ENCODE data around the gene PLIN5. TPM values are rescaled to one million over a fixed set of nuclear protein-coding genes. Genes with fewer than 3 reads are reported as not detected.

PLIN5 gene
- total and polyA plus RNA-seq, 4 experiments from 2014 or later, result 0.28 to 2.2 (median 1.4) TPM; not detected in 1

GRCh38 chr19:4505570-4506448 lies 29.2 kb downstream of the PLIN5 start:
- H3K4me1 ChIP-seq (ENCODE audit: insufficient read depth, low read length), result no peaks in the 10 kb centered on the region
- no peaks in the 10 kb centered on the region for H3K4me1 Mint-ChIP-seq
- H3K9me3 ChIP-seq (ENCODE audit: control insufficient read depth in 1 of 2, low read length in 2 of 2), result no peaks in the 10 kb centered on the region
- H3K36me3 Mint-ChIP-seq, result peaks cover 2 to 6% of the 10 kb centered on the region in 2 donors
- H3K27ac Mint-ChIP-seq, result peak overlapping the region in 1 of 7 donors; percentile 47
- no peaks in the 10 kb centered on the region for H3K36me3 ChIP-seq (ENCODE audit: insufficient read depth, low read length)
- intact Hi-C loops (cut with micrococcal nuclease), result no loop called here
- DNase-seq, result no peak
- ChIA-PET CTCF (ENCODE audit: partially characterized antibody) (no interaction called here), POLR2A (ENCODE audit: partially characterized antibody) (no interaction called here)
- H3K27ac ChIP-seq (ENCODE audit: low read depth, low read length), result no peak overlapping the region
- H3K4me3 ChIP-seq (ENCODE audit: low read length in 2 of 2), result no peak overlapping the region
- no peaks in the 10 kb centered on the region for H3K27me3 Mint-ChIP-seq
- no peaks in the 10 kb centered on the region for H3K27me3 ChIP-seq (ENCODE audit: insufficient read depth, low read length)
- H3K4me3 Mint-ChIP-seq, result no peak overlapping the region
- H3K9me3 Mint-ChIP-seq, result peaks cover 0 to 2% (median 0%) of the 10 kb centered on the region in 8 donors

- Mint-ChIP-seq H3K4me1 (no peaks in the 10 kb centered on the region), H3K27me3 (no peaks in the 10 kb centered on the region), H3K36me3 (peaks cover 5 to 9% of the 10 kb centered on the region in 2 donors), H3K9me3 (peaks cover 0 to 2% (median 0%) of the 10 kb centered on the region in 8 donors), H3K4me3 (no peak overlapping the region), H3K27ac (no peak overlapping the region)
- intact Hi-C loops (cut with micrococcal nuclease), result no loop called here
- no peak overlapping the region for H3K4me3 ChIP-seq (ENCODE audit: low read length in 2 of 2)
- no peak overlapping the region for H3K27ac ChIP-seq (ENCODE audit: low read depth, low read length)
- CTCF ChIA-PET (ENCODE audit: partially characterized antibody), result interaction anchor here (1.4 kb wide), 1 partner anchor 20 kb away, joined by 3 read pairs; no protein-coding TSS in a partner anchor
- H3K9me3 ChIP-seq (ENCODE audit: control insufficient read depth in 1 of 2, low read length in 2 of 2), result no peaks in the 10 kb centered on the region
- no peak for DNase-seq
- no peaks in the 10 kb centered on the region for H3K27me3 ChIP-seq (ENCODE audit: insufficient read depth, low read length)
- POLR2A ChIA-PET (ENCODE audit: partially characterized antibody), result no interaction called here
- H3K4me1 ChIP-seq (ENCODE audit: insufficient read depth, low read length), result no peaks in the 10 kb centered on the region
- no peaks in the 10 kb centered on the region for H3K36me3 ChIP-seq (ENCODE audit: insufficient read depth, low read length)
These were observed 30.0 kb downstream of the PLIN5 start for GRCh38 chr19:4504891-4505569.

- CTCF ChIA-PET (ENCODE audit: partially characterized antibody), result interaction anchor here (1.4 kb wide), 1 partner anchor 21 kb away, joined by 3 read pairs; no protein-coding TSS in a partner anchor
- no peaks in the 10 kb centered on the region for H3K9me3 ChIP-seq (ENCODE audit: control insufficient read depth in 1 of 2, low read length in 2 of 2)
- Mint-ChIP-seq H3K27me3 (no peaks in the 10 kb centered on the region), H3K36me3 (peaks cover 11% of the 10 kb centered on the region in 2 donors), H3K9me3 (peaks cover 0 to 2% (median 0%) of the 10 kb centered on the region in 8 donors), H3K27ac (no peak overlapping the region), H3K4me3 (no peak overlapping the region), H3K4me1 (no peaks in the 10 kb centered on the region)
- no peak for DNase-seq
- no peaks in the 10 kb centered on the region for H3K4me1 ChIP-seq (ENCODE audit: insufficient read depth, low read length)
- POLR2A ChIA-PET (ENCODE audit: partially characterized antibody), result no interaction called here
- no peaks in the 10 kb centered on the region for H3K27me3 ChIP-seq (ENCODE audit: insufficient read depth, low read length)
- intact Hi-C loops (cut with micrococcal nuclease), result no loop called here
- no peak overlapping the region for H3K27ac ChIP-seq (ENCODE audit: low read depth, low read length)
- no peaks in the 10 kb centered on the region for H3K36me3 ChIP-seq (ENCODE audit: insufficient read depth, low read length)
- H3K4me3 ChIP-seq (ENCODE audit: low read length in 2 of 2), result no peak overlapping the region
These were observed 30.7 kb downstream of the PLIN5 start for GRCh38 chr19:4504297-4504701.

- POLR2A ChIA-PET (ENCODE audit: partially characterized antibody), result no interaction called here
These were observed 31.2 kb downstream of the PLIN5 start for GRCh38 chr19:4503825-4504170.

GRCh38 chr19:4503132-4503824 lies 31.7 kb downstream of the PLIN5 start:
- Mint-ChIP-seq H3K4me1 (no peaks in the 10 kb centered on the region), H3K27ac (no peak overlapping the region), H3K27me3 (no peaks in the 10 kb centered on the region), H3K4me3 (no peak overlapping the region), H3K36me3 (peaks cover 11 to 12% of the 10 kb centered on the region in 2 donors), H3K9me3 (peaks cover 0 to 2% (median 0%) of the 10 kb centered on the region in 8 donors)
- no peaks in the 10 kb centered on the region for H3K4me1 ChIP-seq (ENCODE audit: insufficient read depth, low read length)
- H3K36me3 ChIP-seq (ENCODE audit: insufficient read depth, low read length), result peaks cover 4% of the 10 kb centered on the region
- no peaks in the 10 kb centered on the region for H3K27me3 ChIP-seq (ENCODE audit: insufficient read depth, low read length)
- no peak overlapping the region for H3K27ac ChIP-seq (ENCODE audit: low read depth, low read length)
- H3K9me3 ChIP-seq (ENCODE audit: control insufficient read depth in 1 of 2, low read length in 2 of 2), result no peaks in the 10 kb centered on the region
- ChIA-PET CTCF (ENCODE audit: partially characterized antibody) (no interaction called here), POLR2A (ENCODE audit: partially characterized antibody) (no interaction called here)
- intact Hi-C loops (cut with micrococcal nuclease), result no loop called here
- no peak overlapping the region for H3K4me3 ChIP-seq (ENCODE audit: low read length in 2 of 2)
- no peak for DNase-seq

More at GRCh38 chr19:4503825-4504170, 31.2 kb downstream of the PLIN5 start:
- CTCF ChIA-PET (ENCODE audit: partially characterized antibody), result interaction anchor here (1.4 kb wide), 1 partner anchor 21 kb away, joined by 3 read pairs; no protein-coding TSS in a partner anchor
- no peak overlapping the region for H3K4me3 Mint-ChIP-seq
- H3K9me3 Mint-ChIP-seq, result peaks cover 0 to 2% (median 0%) of the 10 kb centered on the region in 8 donors
- Histone ChIP-seq H3K27ac (ENCODE audit: low read depth, low read length) (no peak overlapping the region), H3K4me1 (ENCODE audit: insufficient read depth, low read length) (no peaks in the 10 kb centered on the region), H3K27me3 (ENCODE audit: insufficient read depth, low read length) (no peaks in the 10 kb centered on the region), H3K9me3 (ENCODE audit: control insufficient read depth in 1 of 2, low read length in 2 of 2) (no peaks in the 10 kb centered on the region), H3K4me3 (ENCODE audit: low read length in 2 of 2) (no peak overlapping the region), H3K36me3 (ENCODE audit: insufficient read depth, low read length) (no peaks in the 10 kb centered on the region)
- H3K36me3 Mint-ChIP-seq, result peaks cover 11 to 12% of the 10 kb centered on the region in 2 donors
- no peak overlapping the region for H3K27ac Mint-ChIP-seq
- H3K27me3 Mint-ChIP-seq, result no peaks in the 10 kb centered on the region
- H3K4me1 Mint-ChIP-seq, result no peaks in the 10 kb centered on the region
- intact Hi-C loops (cut with micrococcal nuclease), result no loop called here
- no peak for DNase-seq

- H3K4me1 Mint-ChIP-seq, result no peaks in the 10 kb centered on the region
- H3K27me3 ChIP-seq (ENCODE audit: insufficient read depth, low read length), result no peaks in the 10 kb centered on the region
- no peaks in the 10 kb centered on the region for H3K27me3 Mint-ChIP-seq
- H3K4me3 Mint-ChIP-seq, result no peak overlapping the region
- no peak overlapping the region for H3K4me3 ChIP-seq (ENCODE audit: low read length in 2 of 2)
- no peak for DNase-seq
- CTCF ChIA-PET (ENCODE audit: partially characterized antibody), result no interaction called here
- intact Hi-C loops (cut with micrococcal nuclease), result no loop called here
- H3K27ac Mint-ChIP-seq, result no peak overlapping the region
- no peak overlapping the region for H3K27ac ChIP-seq (ENCODE audit: low read depth, low read length)
- peaks cover 6% of the 10 kb centered on the region for H3K36me3 ChIP-seq (ENCODE audit: insufficient read depth, low read length)
- no peaks in the 10 kb centered on the region for H3K4me1 ChIP-seq (ENCODE audit: insufficient read depth, low read length)
- no peaks in the 10 kb centered on the region for H3K9me3 ChIP-seq (ENCODE audit: control insufficient read depth in 1 of 2, low read length in 2 of 2)
- H3K36me3 Mint-ChIP-seq, result peaks cover 11 to 12% of the 10 kb centered on the region in 2 donors
- peaks cover 0 to 2% (median 0%) of the 10 kb centered on the region in 8 donors for H3K9me3 Mint-ChIP-seq
- POLR2A ChIA-PET (ENCODE audit: partially characterized antibody), result no interaction called here
These were observed 32.5 kb downstream of the PLIN5 start for GRCh38 chr19:4502282-4503131.
